Hindlimb muscle (tissue), 1 donor: Measurements from ENCODE around the gene CREB5. TPM values are rescaled to one million over a fixed set of nuclear protein-coding genes. Genes with fewer than 3 reads are reported as not detected.

ENCODE experiments used
- DNase-seq: peaks from one replicate; pipeline ENCODE4 v3.0.0-alpha.2; 2013
- polyA plus RNA-seq: library from polyadenylated mRNA; unstranded; fragments of 120-200 nt; gene quantifications from one replicate; pipeline ENCODE4 v1.2.1, GENCODE V29; 2013; ENCODE audit not compliant: insufficient read length

Gene CREB5
- polyA plus RNA-seq, 1 donor = 24.4 TPM

- no peak for DNase-seq
Observed at GRCh38 chr7:28723336-28723735, 311.0 kb downstream of the CREB5 start.

- DNase-seq = no peak
Observed at GRCh38 chr7:28724563-28724962, 312.2 kb downstream of the CREB5 start.

GRCh38 chr7:28725045-28725642, 312.8 kb downstream of the CREB5 start:
- DNase-seq = no peak

- DNase-seq = no peak
Observed at GRCh38 chr7:28725911-28726310, 313.6 kb downstream of the CREB5 start.

GRCh38 chr7:28726555-28726954, 314.2 kb downstream of the CREB5 start:
- DNase-seq = no peak

GRCh38 chr7:28729281-28729680, 317.0 kb downstream of the CREB5 start:
- no peak for DNase-seq

- no peak for DNase-seq
Observed at GRCh38 chr7:28729727-28730126, 317.4 kb downstream of the CREB5 start.

- no peak for DNase-seq
Observed at GRCh38 chr7:28731092-28731658, 318.9 kb downstream of the CREB5 start.

- peak; percentile 83 for DNase-seq
Observed at GRCh38 chr7:28732071-28732869, 320.0 kb downstream of the CREB5 start.

GRCh38 chr7:28733035-28733434, 320.7 kb downstream of the CREB5 start:
- no peak for DNase-seq

- no peak for DNase-seq
Observed at GRCh38 chr7:28738412-28738811, 326.1 kb downstream of the CREB5 start.

GRCh38 chr7:28739128-28739527, 326.8 kb downstream of the CREB5 start:
- DNase-seq = no peak

- no peak for DNase-seq
Observed at GRCh38 chr7:28739826-28740225, 327.5 kb downstream of the CREB5 start.

GRCh38 chr7:28744951-28745350, 332.6 kb downstream of the CREB5 start:
- no peak for DNase-seq

GRCh38 chr7:28745351-28745750, 333.0 kb downstream of the CREB5 start:
- no peak for DNase-seq

- no peak for DNase-seq
Observed at GRCh38 chr7:28747404-28747803, 335.1 kb downstream of the CREB5 start.

GRCh38 chr7:28747854-28748253, 335.5 kb downstream of the CREB5 start:
- DNase-seq = no peak

- no peak for DNase-seq
Observed at GRCh38 chr7:28748346-28748745, 336.0 kb downstream of the CREB5 start.

- no peak for DNase-seq
Observed at GRCh38 chr7:28748933-28749584, 336.7 kb downstream of the CREB5 start.

- peak; percentile 69 for DNase-seq
Observed at GRCh38 chr7:28749638-28750037, 337.3 kb downstream of the CREB5 start.

GRCh38 chr7:28750981-28751380, 338.7 kb downstream of the CREB5 start:
- no peak for DNase-seq

- no peak for DNase-seq
Observed at GRCh38 chr7:28753613-28754012, 341.3 kb downstream of the CREB5 start.

- peak; percentile 45 for DNase-seq
Observed at GRCh38 chr7:28754027-28754426, 341.7 kb downstream of the CREB5 start.
